Fibroblast of upper back skin (primary cell): ENCODE measurements around the gene COL4A5.
"Not testable (repeated sequence)": the region's sequence is repeated elsewhere in the genome, so short reads cannot be mapped to it uniquely, and the experiment has no call there.

Experiments used
- DNase-seq: peaks from one replicate; pipeline ENCODE4 v3.0.0-alpha.2; 2013

Gene COL4A5

DNA sequence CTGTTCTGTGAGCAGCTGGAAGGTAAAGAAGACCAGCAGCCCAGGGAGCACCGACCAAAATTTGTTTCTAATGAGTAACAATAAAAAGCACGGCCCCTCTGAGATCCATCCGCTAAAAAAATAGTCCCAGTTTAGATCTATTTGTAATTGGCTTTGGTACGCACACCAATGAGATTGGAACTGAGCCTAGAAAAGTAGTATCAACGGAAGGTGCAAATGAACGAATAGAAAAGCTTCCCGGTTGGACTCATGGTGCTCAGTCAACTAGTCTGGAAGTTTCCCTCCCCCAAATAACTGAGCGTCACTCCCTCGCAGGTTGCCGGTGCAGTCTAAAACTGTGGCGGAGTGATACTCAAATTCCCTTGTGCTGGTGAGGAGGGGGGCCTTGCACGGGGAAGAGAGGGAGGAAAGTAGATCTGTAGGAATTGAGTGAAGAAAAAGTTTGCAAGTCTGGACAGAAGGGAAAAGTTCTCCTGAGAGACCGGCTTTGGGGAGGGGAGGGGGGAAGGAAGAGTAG lies at the start of gene COL4A5:
TSS of gene COL4A5 (plus strand) at position 413 of the 517 bp plus-strand sequence. CDS start 288 bp downstream, outside the sequence.
- DNase-seq, result peak; percentile 81

GRCh38 chrX:108390976-108391717 lies 48.5 kb upstream of the COL4A5 start:
- not testable (repeated sequence) for DNase-seq

- DNase-seq, result no peak
Observed at GRCh38 chrX:108396188-108396891, 43.3 kb upstream of the COL4A5 start.

DNA sequence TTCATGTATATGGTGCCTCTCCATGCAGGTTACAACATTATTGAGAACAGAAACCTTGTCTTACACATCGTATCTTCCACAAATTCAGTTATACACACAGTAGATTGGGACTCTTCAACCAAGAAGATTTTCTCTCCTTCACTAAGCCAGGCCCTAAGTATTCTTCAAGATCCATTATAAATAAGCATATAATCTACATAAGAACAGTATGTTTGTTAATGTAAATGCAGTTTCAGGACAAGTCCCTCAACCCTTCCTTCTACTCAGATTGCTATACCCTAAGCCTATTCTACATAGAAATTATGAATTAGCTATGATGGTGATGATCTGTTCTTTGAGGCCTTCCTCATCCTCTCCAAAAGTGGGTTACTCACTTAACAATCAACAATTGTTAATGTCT lies 42.7 kb upstream of the COL4A5 start:
- DNase-seq, result no peak

GRCh38 chrX:108397627-108398391 lies 41.8 kb upstream of the COL4A5 start:
- DNase-seq, result no peak

GRCh38 chrX:108399418-108400165 lies 40.0 kb upstream of the COL4A5 start:
- peak; percentile 7 for DNase-seq

- no peak for DNase-seq
Observed at GRCh38 chrX:108412783-108413182, 26.9 kb upstream of the COL4A5 start.

- no peak for DNase-seq
Observed at GRCh38 chrX:108415146-108415545, 24.5 kb upstream of the COL4A5 start.

DNA sequence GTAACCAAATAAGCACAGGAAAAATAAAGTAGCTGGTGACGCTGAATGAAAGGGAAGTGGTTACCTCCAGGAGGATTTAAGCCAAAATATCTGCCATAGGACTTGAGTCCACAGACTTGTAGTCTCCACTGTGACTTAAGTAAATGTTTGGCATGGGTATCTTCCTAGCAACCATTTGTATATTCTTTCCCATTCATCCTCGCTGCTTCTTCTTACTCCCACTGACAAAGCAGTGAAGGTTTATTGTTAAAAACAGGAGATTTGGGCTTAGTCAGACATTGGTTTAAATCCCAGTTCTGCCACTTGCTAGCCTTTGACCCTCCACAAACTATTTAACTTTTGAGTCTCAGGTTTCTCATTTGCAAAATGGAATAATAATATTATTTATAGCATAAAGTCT lies 23.7 kb upstream of the COL4A5 start:
- DNase-seq, result no peak

- no peak for DNase-seq
Observed at GRCh38 chrX:108417257-108417656, 22.4 kb upstream of the COL4A5 start.

- DNase-seq, result no peak
Observed at GRCh38 chrX:108419401-108419800, 20.2 kb upstream of the COL4A5 start.

DNA sequence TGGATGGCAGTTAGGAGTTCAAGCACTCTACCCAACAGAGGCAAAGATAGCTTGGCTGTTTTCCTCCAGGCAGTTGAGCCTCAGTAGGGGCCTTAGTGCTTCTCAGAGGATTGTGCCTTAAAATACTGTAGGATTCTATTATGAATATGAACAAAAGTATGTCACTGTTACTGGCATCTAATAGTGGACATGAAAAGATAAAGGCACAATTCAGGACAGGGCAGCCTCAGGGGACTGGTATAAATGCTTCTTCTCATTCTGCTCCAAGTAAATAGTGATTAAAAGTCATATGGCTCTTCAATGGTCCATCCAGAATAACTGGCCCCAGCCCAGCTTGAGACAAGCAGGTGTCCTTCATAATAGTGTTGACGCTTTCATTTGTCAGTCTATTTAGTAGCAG lies 19.2 kb upstream of the COL4A5 start:
- DNase-seq, result no peak

- DNase-seq, result no peak
Observed at GRCh38 chrX:108426262-108426661, 13.4 kb upstream of the COL4A5 start.

DNA sequence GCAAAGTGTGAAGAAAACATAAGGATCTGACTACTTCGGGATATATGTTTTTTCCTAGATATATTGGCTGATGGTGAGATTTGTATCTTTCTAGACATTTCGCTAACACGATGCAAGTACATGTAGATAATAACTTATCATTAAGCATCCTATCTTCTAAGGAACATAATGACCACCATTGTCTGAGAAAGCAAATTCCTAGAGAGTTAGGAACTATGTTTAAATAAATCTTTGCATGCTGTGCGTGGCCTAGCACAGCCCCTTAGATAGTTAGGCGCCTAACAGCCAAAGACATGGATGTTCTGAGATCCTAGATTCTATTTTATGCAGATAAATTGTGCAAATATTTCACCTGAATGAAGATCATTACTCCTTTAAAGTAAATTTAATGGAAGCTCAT lies 4.4 kb upstream of the COL4A5 start:
- DNase-seq, result no peak

GRCh38 chrX:108437349-108438109 lies 2.1 kb upstream of the COL4A5 start:
- no peak for DNase-seq

DNA sequence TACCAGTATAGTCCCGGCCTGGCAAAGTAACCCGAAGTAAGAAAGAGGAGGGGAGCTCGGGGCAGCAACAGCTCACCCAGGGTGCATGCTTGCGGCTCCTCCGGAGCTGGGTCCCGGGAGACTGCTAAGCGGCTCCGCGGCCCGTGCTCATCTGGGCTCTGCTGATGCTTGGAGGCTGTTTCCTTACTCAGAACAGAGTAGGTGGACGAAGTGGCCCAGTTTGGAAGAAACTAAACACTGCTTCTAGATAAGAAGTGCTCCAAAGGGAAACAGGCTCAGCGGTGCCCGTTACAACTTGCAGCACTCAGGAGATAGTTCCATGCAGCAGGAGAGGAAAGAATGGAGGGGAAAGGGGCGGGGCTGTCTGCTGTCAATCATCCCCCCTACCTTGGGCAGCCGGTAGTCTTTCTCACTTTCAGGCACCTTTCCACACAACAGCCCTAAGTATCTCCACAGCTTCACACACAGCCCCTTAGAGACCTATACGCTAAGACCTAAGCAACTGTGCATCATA lies 1.5 kb upstream of the COL4A5 start, which contains the start of gene COL4A6:
TSS of gene COL4A6 (minus strand) at position 313 of the 514 bp plus-strand sequence. CDS start at position 87, 226 bp downstream.
- DNase-seq, result no peak

DNA sequence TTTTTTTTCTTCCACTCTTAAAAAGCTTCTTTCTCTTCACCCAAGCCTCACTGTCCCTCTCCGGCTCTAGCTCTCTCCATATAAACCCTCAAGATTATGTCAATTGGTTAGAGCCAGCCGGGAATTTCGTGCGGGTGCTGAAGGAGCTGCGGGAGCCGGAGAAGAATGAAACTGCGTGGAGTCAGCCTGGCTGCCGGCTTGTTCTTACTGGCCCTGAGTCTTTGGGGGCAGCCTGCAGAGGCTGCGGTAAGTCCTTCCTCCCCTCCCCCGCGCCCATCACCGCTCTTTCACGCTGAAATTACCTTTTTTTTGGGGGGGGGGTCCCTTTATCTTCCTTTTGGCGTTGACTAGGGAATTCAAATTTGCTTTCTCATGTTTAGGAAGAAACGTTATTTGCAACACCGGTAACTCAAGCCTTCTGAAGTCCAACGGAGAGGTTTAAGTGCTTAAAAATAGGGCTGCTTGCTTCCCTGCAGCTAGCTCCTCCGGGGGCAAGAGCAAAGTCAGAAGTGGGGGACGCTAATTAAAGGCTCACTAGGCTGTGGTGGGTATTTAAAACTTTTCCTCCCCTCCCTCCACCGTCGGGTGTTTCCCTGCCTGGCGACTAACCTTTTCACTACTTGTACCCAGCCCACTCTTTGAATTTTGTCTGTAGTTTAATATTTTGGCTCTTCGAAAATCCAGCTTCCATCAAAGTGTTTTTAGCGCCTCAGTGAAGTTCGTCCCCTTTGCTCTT lies 491 bp downstream of the COL4A5 start:
- DNase-seq, result peak; percentile 32

DNA sequence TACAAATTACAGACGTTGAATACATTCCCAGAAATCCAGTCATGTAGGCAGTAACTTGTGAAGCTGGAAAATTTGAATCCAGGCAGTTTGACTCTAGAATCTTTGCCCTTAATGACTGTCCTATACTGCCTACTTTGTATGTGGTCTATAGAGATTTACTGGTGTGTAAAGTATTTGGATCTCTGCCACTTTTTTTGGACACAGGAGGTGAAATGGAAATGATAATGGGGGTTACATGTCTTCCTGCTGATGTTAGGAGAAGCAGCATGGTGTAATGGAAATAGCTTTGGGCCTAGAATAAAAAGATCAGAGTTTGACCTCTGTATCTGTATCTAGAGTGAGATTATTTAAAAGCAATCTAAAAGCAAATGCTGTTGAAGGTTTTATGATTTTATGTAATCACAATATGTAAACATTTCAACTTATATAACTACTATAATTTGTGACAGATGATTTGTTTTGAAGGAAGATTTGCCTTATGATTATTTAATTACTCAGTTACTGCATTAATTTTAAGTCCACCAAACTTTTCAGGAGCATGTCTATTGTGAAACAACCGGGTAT lies 3.3 kb downstream of the COL4A5 start:
- no peak for DNase-seq

DNA sequence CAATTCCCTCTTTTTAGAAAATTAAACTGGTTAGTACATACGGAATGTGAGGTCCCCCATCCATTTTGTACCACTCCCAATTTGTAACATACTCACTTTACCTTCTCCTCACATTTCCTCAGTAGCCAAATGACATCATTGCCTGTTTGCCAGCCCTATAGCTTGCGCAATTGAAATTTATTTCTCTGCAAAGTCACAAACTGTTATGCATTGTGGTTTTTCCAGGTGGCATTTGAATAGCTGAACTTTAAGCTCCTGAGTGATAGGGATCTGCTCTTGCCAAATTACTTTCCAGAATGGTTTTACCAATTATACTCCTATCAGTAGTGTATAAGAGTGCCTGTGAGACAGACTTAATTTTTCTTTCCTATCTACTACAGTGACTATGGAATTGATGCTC lies 7.7 kb downstream of the COL4A5 start:
- DNase-seq, result peak; percentile 14

DNA sequence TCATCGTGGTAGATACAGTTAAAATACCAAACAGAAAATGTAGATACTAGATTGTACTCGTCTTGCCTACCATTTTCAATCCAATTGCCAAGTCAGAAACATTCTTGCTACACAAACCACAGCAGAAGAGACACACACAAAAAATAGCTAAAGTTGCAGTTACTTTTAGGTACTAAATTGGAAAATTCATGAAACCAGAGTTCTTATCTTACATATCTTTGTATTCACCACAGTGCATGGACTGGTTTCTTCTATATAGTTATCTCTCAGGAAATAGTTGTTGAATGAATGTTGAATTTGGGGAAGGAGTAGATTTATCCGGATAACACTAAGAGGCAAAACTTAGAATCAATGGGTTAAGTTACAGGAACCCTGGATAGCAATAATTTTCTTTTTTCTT lies 14.2 kb downstream of the COL4A5 start:
- no peak for DNase-seq
